HFFc6 (cell line): ENCODE measurements around the gene NCS1. TPM values are rescaled to one million over a fixed set of nuclear protein-coding genes. Genes with fewer than 3 reads are reported as not detected.

ENCODE experiments used
- DNase-seq: peaks from one replicate; pipeline ENCODE4 v3.0.0-alpha.2; 2018
- H3K27ac Mint-ChIP-seq: 2 replicates; pipeline ENCODE4 v1.8.0; 2020; ENCODE audit warnings: mild to moderate bottlenecking, mixed read lengths
- H3K27me3 Mint-ChIP-seq: 2 replicates; pipeline ENCODE4 v1.8.0; 2021; ENCODE audit warnings: mild to moderate bottlenecking, moderate library complexity, mixed read lengths; ENCODE audit not compliant: insufficient read depth
- H3K36me3 Mint-ChIP-seq: 2 replicates; pipeline ENCODE4 v1.8.0; 2021; ENCODE audit warnings: low read depth, mixed read lengths
- H3K4me1 Mint-ChIP-seq: 2 replicates; pipeline ENCODE4 v1.8.0; 2020; ENCODE audit warnings: low read depth, mixed read lengths
- H3K4me3 Mint-ChIP-seq: 2 replicates; pipeline ENCODE4 v1.8.0; 2020; ENCODE audit warnings: mild to moderate bottlenecking, moderate library complexity, mixed read lengths
- H3K9me3 Mint-ChIP-seq: 2 replicates; pipeline ENCODE4 v1.8.0; 2020; ENCODE audit warnings: mild to moderate bottlenecking, mixed read lengths
- total RNA-seq, 6 experiments: library from RNA; stranded (reverse); fragmentation: NEBNext Ultra II Directional; extraction: Animal tissue kit (Norgen Biotek cat#: 25700); gene quantifications; 2 replicates in 1 of 6; 3 replicates in 5 of 6; pipeline ENCODE4 v1.2.3, GENCODE V29; 2021
- TF ChIP-seq, protein P1 (sequence below): fragments of 200-600 bp; sonication (generic); IDR thresholded peaks from 2 replicates; pipeline ENCODE4 v1.5.0; 2021; ENCODE audit warnings: antibody characterized with exemption, mild to moderate bottlenecking

The NCS1 gene
- total RNA-seq, 6 experiments from 2014 or later, result 96.5 to 108 (median 104) TPM

DNA sequence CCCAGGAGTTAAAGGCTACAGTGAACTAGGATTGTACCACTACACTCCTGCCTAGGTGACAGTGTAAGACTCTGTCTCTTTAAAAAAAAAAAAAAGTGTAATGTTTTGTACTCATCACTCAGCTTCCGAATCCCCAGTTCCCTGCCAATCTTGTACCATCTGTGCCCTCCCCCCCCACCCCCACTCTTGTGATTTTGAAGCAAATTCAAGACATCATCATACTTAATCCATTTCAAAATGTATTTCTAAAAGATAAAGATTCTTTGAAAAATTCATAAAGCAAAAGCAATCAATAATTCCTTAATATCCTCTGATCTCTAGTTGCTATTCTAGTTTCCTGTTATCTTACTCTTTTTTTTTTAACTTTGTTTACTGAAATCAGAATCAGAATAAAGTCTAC, 58.4 kb downstream of the NCS1 start:
- Mint-ChIP-seq H3K27ac (no peak overlapping the region), H3K4me1 (peaks cover 17% of the 10 kb centered on the region; the same call in 1 of the 2 replicates), H3K27me3 (peaks cover 2% of the 10 kb centered on the region), H3K9me3 (peaks cover 12% of the 10 kb centered on the region), H3K4me3 (no peak overlapping the region), H3K36me3 (peaks cover 42% of the 10 kb centered on the region)
- TF ChIP-seq, protein P1, sequence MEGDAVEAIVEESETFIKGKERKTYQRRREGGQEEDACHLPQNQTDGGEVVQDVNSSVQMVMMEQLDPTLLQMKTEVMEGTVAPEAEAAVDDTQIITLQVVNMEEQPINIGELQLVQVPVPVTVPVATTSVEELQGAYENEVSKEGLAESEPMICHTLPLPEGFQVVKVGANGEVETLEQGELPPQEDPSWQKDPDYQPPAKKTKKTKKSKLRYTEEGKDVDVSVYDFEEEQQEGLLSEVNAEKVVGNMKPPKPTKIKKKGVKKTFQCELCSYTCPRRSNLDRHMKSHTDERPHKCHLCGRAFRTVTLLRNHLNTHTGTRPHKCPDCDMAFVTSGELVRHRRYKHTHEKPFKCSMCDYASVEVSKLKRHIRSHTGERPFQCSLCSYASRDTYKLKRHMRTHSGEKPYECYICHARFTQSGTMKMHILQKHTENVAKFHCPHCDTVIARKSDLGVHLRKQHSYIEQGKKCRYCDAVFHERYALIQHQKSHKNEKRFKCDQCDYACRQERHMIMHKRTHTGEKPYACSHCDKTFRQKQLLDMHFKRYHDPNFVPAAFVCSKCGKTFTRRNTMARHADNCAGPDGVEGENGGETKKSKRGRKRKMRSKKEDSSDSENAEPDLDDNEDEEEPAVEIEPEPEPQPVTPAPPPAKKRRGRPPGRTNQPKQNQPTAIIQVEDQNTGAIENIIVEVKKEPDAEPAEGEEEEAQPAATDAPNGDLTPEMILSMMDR, result no peak
- no peak for DNase-seq

- TF ChIP-seq, protein P1, result no peak
- no peaks in the 10 kb centered on the region for H3K9me3 Mint-ChIP-seq
- peaks cover 21% of the 10 kb centered on the region for H3K36me3 Mint-ChIP-seq
- peaks cover 2% of the 10 kb centered on the region for H3K27me3 Mint-ChIP-seq
- H3K4me1 Mint-ChIP-seq, result peaks cover 21% of the 10 kb centered on the region
- no peak overlapping the region for H3K4me3 Mint-ChIP-seq
- H3K27ac Mint-ChIP-seq, result no peak overlapping the region
- no peak for DNase-seq
Observed at GRCh38 chr9:130232899-130233586, 60.8 kb downstream of the NCS1 start.

DNA sequence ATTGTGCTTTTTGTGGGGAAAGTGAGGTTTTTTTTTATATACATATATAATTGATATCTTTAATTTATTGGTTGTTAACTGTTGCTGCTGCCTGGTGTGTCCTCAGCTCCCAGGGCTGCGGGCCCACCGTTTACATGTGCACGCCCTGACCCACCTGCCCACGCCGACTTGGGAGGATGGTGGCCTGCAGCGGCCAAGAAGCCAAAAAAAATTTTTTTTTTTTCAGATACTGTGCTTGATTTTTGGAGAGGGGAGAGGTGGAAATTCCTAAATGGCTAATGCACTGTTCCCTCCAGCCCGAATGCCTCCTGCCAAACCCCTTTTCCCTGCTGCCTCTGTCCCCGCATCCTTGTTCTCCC, 61.4 kb downstream of the NCS1 start:
- Mint-ChIP-seq H3K4me3 (no peak overlapping the region), H3K4me1 (peaks cover 21% of the 10 kb centered on the region), H3K36me3 (peaks cover 18% of the 10 kb centered on the region), H3K9me3 (no peaks in the 10 kb centered on the region), H3K27ac (no peak overlapping the region), H3K27me3 (peaks cover 2% of the 10 kb centered on the region)
- DNase-seq, result no peak
- TF ChIP-seq, protein P1, result no peak

GRCh38 chr9:130234340-130235260, 62.4 kb downstream of the NCS1 start:
- peaks cover 6% of the 10 kb centered on the region for H3K27me3 Mint-ChIP-seq
- TF ChIP-seq, protein P1, result no peak
- peak overlapping the region; percentile 13; the same call in 1 of the 2 replicates for H3K27ac Mint-ChIP-seq
- no peak overlapping the region for H3K4me3 Mint-ChIP-seq
- H3K4me1 Mint-ChIP-seq, result peaks cover 23% of the 10 kb centered on the region
- H3K9me3 Mint-ChIP-seq, result no peaks in the 10 kb centered on the region
- peaks cover 15% of the 10 kb centered on the region for H3K36me3 Mint-ChIP-seq
- peak; percentile 40 for DNase-seq

DNA sequence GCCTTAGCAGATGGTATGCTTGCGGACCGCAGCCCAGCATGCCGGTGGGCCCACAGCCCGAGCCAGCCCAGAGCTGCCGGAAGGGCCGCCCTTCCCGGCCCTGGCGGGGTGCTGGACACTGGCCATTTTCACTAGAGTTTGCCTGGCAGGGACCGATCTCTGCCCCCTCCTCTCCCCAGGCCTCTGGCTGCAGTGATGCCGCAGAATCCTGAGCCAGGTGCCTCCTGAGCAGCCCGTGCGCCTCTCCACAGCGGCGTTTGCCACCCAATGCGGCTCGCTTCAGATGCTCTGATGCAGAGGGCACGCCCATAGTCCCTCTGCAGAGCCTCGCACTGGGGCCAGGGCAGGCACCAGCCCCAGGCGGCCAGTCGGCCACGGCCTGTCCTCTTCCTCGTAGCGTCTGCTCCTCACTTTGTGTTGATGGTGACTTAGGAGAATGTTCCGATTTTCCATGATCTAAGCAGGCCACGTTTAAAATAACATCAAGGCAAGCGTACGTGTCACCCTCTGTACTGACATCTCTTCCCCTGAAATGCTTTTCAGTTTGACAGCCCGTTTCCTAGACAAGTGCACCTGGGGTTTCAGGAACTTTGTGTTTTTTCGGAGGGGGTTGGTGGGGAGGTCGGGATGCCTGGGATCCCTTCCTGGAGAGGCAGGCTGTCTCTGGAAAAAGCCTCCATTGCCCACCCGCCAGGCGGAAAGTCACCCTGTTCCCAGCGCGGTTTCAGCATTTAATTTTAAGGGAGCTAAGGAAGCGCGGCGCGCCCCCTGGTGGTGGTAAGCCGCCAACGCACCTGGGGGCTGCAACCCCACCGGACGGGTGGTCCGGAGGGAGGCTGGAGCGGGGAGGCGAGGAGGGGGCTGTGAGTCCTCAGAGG, 63.6 kb downstream of the NCS1 start:
- Mint-ChIP-seq H3K27me3 (peaks cover 8% of the 10 kb centered on the region), H3K4me3 (peak overlapping the region; percentile 15; the same call in 1 of the 2 replicates), H3K27ac (peak overlapping the region; percentile 61; the same call in 1 of the 2 replicates), H3K36me3 (peaks cover 12% of the 10 kb centered on the region), H3K9me3 (no peaks in the 10 kb centered on the region), H3K4me1 (peaks cover 32% of the 10 kb centered on the region)
- TF ChIP-seq, protein P1, result peak; percentile 100
- DNase-seq, result peak; percentile 10
